Type B pancreatic cell (in vitro differentiated cells): ENCODE measurements around the gene MRPS21. TPM values are rescaled to one million over a fixed set of nuclear protein-coding genes. Genes with fewer than 3 reads are reported as not detected.

Source experiments
- DNase-seq: peaks from one replicate; pipeline ENCODE4 v3.0.0; 2021; ENCODE audit warnings: mixed read lengths; ENCODE audit not compliant: unreplicated experiment; ENCODE audit errors: extremely low spot score
- H3K27ac Mint-ChIP-seq: 2 replicates; pipeline ENCODE4 v1.8.0; 2021; ENCODE audit warnings: mild to moderate bottlenecking, mixed read lengths
- H3K27me3 Mint-ChIP-seq: 2 replicates; pipeline ENCODE4 v1.8.0; 2021; ENCODE audit warnings: mixed read lengths
- H3K36me3 Mint-ChIP-seq: 2 replicates; pipeline ENCODE4 v1.8.0; 2021; ENCODE audit warnings: mixed read lengths
- H3K4me1 Mint-ChIP-seq: one replicate; pipeline ENCODE4 v1.8.0; 2021; ENCODE audit warnings: mixed read lengths; ENCODE audit not compliant: unreplicated experiment
- H3K4me3 Mint-ChIP-seq: 2 replicates; pipeline ENCODE4 v1.8.0; 2021; ENCODE audit warnings: mild to moderate bottlenecking, mixed read lengths
- H3K9me3 Mint-ChIP-seq: 2 replicates; pipeline ENCODE4 v1.8.0; 2021; ENCODE audit warnings: mixed read lengths
- CTCF ChIP-seq: fragments of 200-600 bp; sonication (generic); conservative IDR thresholded peaks from 2 replicates; pipeline ENCODE4 v1.5.0; 2021; ENCODE audit warnings: antibody characterized with exemption, mild to moderate bottlenecking
- total RNA-seq: library from RNA; stranded (reverse); gene quantifications from 2 replicates; pipeline ENCODE4 v1.2.1, GENCODE V29; 2021; ENCODE audit warnings: low replicate concordance

Gene MRPS21
- total RNA-seq, 1 donor from 2014 or later, result 81.7 TPM

DNA sequence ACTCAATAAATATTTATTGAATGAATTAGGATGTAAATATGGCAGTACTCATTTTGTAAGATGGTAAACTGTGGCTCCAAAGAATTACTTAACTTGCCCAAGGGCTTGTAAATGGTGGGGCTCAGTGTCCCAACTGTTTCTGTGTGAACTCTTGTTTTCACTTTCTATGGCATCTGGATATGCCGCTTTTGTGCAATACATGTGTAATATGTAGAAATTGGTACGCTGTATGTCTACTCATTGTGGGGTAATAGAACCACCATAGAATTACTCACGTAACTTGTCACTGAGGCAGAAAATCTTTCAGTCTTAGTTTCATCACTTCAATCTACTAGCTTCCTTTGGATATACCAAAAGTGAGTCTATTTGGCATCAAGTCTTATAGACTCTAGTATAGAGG, 28.6 kb downstream of the MRPS21 start:
- Mint-ChIP-seq H3K4me1 (peaks cover 11% of the 10 kb centered on the region), H3K36me3 (peaks cover 10% of the 10 kb centered on the region), H3K9me3 (no peaks in the 10 kb centered on the region), H3K27ac (peak overlapping the region; percentile 99), H3K27me3 (no peaks in the 10 kb centered on the region), H3K4me3 (peak overlapping the region; percentile 100)
- DNase-seq, result no peak
- TF ChIP-seq CTCF, result no peak

DNA sequence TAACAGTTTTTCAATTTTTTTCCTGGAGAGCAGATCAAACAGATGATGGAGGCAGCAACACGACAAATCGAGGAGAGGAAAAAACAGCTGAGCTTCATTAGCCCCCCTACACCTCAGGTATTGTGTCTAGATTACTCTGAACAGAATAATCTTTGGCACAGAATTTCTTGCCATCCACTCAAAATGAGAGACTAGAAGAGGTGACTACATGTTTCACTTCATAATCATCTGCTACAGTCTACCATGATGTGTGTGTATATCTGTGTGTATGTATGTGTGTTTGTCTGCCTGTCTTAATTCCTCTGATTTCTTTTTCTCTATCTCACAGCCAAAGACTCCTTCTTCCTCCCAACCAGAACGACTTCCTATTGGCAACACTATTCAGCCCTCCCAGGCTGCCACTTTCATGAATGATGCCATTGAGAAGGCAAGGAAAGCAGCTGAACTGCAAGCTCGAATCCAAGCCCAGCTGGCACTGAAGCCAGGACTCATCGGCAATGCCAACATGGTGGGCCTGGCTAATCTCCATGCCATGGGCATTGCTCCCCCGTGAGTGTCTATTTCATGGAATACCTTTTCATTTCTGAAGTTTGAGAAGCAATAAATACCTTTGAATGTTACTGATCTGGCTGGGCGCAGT, 39.1 kb downstream of the MRPS21 start:
- Mint-ChIP-seq H3K27ac (no peak overlapping the region), H3K4me1 (no peaks in the 10 kb centered on the region), H3K36me3 (peaks cover 33% of the 10 kb centered on the region), H3K4me3 (no peak overlapping the region), H3K9me3 (no peaks in the 10 kb centered on the region), H3K27me3 (no peaks in the 10 kb centered on the region)
- DNase-seq, result no peak
- no peak for TF ChIP-seq CTCF

DNA sequence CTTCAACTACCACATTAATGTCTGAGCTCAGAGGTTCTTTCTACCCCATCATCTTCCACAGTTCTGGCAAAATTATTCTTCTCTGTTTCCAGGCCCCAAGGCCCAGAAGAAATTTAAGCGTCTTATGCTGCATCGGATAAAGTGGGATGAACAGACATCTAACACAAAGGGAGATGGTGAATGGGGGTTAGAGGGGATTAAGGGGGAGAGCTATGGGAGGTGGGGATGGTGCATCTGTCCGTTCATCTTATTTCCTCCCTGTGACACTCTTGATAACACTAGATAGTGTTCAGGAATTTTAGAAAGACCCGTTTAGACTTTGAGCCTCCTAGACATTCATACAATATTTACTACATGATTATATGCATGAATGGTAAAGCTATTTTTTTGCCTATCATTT, 52.7 kb downstream of the MRPS21 start:
- Mint-ChIP-seq H3K27me3 (no peaks in the 10 kb centered on the region), H3K36me3 (peaks cover 40% of the 10 kb centered on the region), H3K4me1 (no peaks in the 10 kb centered on the region), H3K27ac (no peak overlapping the region), H3K4me3 (no peak overlapping the region), H3K9me3 (no peaks in the 10 kb centered on the region)
- no peak for TF ChIP-seq CTCF
- no peak for DNase-seq

- Mint-ChIP-seq H3K9me3 (no peaks in the 10 kb centered on the region), H3K4me1 (no peaks in the 10 kb centered on the region), H3K27ac (no peak overlapping the region), H3K27me3 (no peaks in the 10 kb centered on the region), H3K36me3 (peaks cover 26% of the 10 kb centered on the region), H3K4me3 (no peak overlapping the region)
- TF ChIP-seq CTCF, result no peak
- no peak for DNase-seq
Observed at GRCh38 chr1:150352866-150353265, 59.2 kb downstream of the MRPS21 start.

Other genes starting within 250 kb of the MRPS21 start
- 25.9 and 41.5 TPM in 2 replicates for gene VPS45, start 226.1 kb upstream of the MRPS21 start, total RNA-seq
- gene PLEKHO1, start 143.9 kb upstream of the MRPS21 start, total RNA-seq, result 27.1 and 72.0 TPM in 2 replicates
- 26.8 and 71.9 TPM in 2 replicates for gene ANP32E, start 57.7 kb upstream of the MRPS21 start, total RNA-seq
- 0.43 and 42.9 TPM in 2 replicates for gene CA14, start 36.1 kb upstream of the MRPS21 start, total RNA-seq
- gene APH1A, start 24.8 kb upstream of the MRPS21 start, total RNA-seq, result 148 and 174 TPM in 2 replicates
- 3.8 and 29.6 TPM in 2 replicates for gene C1orf54, start 21.1 kb upstream of the MRPS21 start, total RNA-seq
- 1.4 and 5.1 TPM in 2 replicates for gene CIART, start 11.3 kb upstream of the MRPS21 start, total RNA-seq
- 52.5 and 70.2 TPM in 2 replicates for gene PRPF3, start 27.7 kb downstream of the MRPS21 start, total RNA-seq
- 30.9 and 37.8 TPM in 2 replicates for gene RPRD2, start 70.3 kb downstream of the MRPS21 start, total RNA-seq
- 30.2 and 36.6 TPM in 2 replicates for gene TARS2, start 193.6 kb downstream of the MRPS21 start, total RNA-seq
- gene ECM1, start 214.2 kb downstream of the MRPS21 start, total RNA-seq, result 31.5 and 33.8 TPM in 2 replicates
- gene FALEC, start 221.9 kb downstream of the MRPS21 start, total RNA-seq, result 0.55 and 0.80 TPM in 2 replicates